Testis (tissue), 3 donors: ENCODE data around the gene CORO2B. TPM values are rescaled to one million over a fixed set of nuclear protein-coding genes. Genes with fewer than 3 reads are reported as not detected.
"Not testable (repeated sequence)": the region's sequence is repeated elsewhere in the genome, so short reads cannot be mapped to it uniquely, and the experiment has no call there.

Experiments used
- DNase-seq: peaks from one replicate; pipeline ENCODE4 v3.0.0-alpha.2; 2019
- H3K27ac ChIP-seq, 2 donors: fragments of 200-600 bp; sonication (generic); one replicate each; pipeline ENCODE4 v1.5.1; 2019
- H3K27me3 ChIP-seq: fragments of 200-600 bp; sonication (generic); one replicate; pipeline ENCODE4 v1.5.1; 2019
- H3K36me3 ChIP-seq: fragments of 200-600 bp; sonication (generic); one replicate; pipeline ENCODE4 v1.5.1; 2017; ENCODE audit warnings: low read depth; ENCODE audit errors: missing control alignments
- H3K4me1 ChIP-seq: fragments of 200-600 bp; sonication (generic); one replicate; pipeline ENCODE4 v1.5.1; 2019
- H3K4me3 ChIP-seq, 2 donors: fragments of 200-600 bp; sonication (generic); one replicate each; pipeline ENCODE4 v1.5.1; 2017 to 2019
- H3K9me3 ChIP-seq: fragments of 200-600 bp; sonication (generic); one replicate; pipeline ENCODE4 v1.5.1; 2017
- POLR2A ChIP-seq: fragments of 450-650 bp; IDR thresholded peaks from one replicate; pipeline ENCODE4 v1.6.1; 2017; ENCODE audit warnings: antibody characterized with exemption, mild to moderate bottlenecking, moderate library complexity
- WGBS, 2 donors: methylation state at CpG; one replicate each; pipeline ENCODE4 v1.1.5; 2018; 5-methylcytosine and 5-hydroxymethylcytosine counted together
- intact Hi-C: fragments of 100-400 bp; cut with DNase I; formaldehyde crosslinking; loops from one replicate; pipeline ENCODE4 v1.15.1; 2023; ENCODE audit warnings: low total_unique reads
- polyA plus RNA-seq: library from polyadenylated mRNA; stranded (reverse); fragments of 350-450 nt; fragmentation: Illumina TruSeq; extraction: RNeasy Lipid Tissue Mini Kit (QIAGEN cat#74804); gene quantifications from one replicate; pipeline ENCODE4 v1.2.3, GENCODE V29; 2014; ENCODE audit warnings: low read depth, low replicate concordance; ENCODE audit not compliant: insufficient read depth
- total RNA-seq, 2 donors: library from RNA; depleted of rRNA; stranded (reverse); fragments of >200 nt; gene quantifications; one replicate each; pipeline ENCODE4 v1.2.3, GENCODE V29; 2016
- TF ChIP-seq, protein P1 (sequence below), 3 experiments: fragments of 450-650 bp in 2 of 3; fragments of 200-600 bp in 1 of 3; sonication (generic) in 1 of 3; IDR thresholded peaks; one replicate each; pipeline ENCODE4 v1.5.1; 2016 to 2019; ENCODE audit warnings: antibody characterized with exemption in 3 of 3, mild to moderate bottlenecking in 2 of 3, moderate library complexity in 1 of 3

Gene CORO2B
- total and polyA plus RNA-seq, 3 donors from 2014 or later, result 1.4 to 4.3 (median 2.2) TPM

DNA sequence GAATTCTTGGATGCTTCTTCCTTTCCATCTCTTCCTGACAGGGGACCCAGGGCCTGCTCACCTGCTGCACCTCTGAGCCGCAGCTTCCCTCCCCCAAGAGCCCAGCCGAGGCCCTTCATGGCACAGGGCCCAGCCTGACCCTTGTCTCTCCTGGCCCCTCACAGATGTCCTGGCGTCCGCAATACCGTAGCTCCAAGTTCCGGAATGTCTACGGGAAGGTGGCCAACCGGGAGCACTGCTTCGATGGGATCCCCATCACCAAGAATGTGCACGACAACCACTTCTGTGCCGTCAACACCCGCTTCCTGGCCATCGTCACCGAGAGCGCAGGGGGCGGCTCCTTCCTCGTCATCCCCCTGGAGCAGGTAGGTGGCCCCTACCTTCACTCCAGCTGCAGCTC, 66.2 kb downstream of the CORO2B start:
- Histone ChIP-seq H3K36me3 (no peaks in the 10 kb centered on the region), H3K27ac (no peak overlapping the region), H3K27me3 (no peaks in the 10 kb centered on the region), H3K4me1 (peaks cover 12% of the 10 kb centered on the region), H3K4me3 (no peak overlapping the region), H3K9me3 (no peaks in the 10 kb centered on the region)
- TF ChIP-seq POLR2A, result no peak
- TF ChIP-seq, protein P1, sequence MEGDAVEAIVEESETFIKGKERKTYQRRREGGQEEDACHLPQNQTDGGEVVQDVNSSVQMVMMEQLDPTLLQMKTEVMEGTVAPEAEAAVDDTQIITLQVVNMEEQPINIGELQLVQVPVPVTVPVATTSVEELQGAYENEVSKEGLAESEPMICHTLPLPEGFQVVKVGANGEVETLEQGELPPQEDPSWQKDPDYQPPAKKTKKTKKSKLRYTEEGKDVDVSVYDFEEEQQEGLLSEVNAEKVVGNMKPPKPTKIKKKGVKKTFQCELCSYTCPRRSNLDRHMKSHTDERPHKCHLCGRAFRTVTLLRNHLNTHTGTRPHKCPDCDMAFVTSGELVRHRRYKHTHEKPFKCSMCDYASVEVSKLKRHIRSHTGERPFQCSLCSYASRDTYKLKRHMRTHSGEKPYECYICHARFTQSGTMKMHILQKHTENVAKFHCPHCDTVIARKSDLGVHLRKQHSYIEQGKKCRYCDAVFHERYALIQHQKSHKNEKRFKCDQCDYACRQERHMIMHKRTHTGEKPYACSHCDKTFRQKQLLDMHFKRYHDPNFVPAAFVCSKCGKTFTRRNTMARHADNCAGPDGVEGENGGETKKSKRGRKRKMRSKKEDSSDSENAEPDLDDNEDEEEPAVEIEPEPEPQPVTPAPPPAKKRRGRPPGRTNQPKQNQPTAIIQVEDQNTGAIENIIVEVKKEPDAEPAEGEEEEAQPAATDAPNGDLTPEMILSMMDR (IDR thresholded peaks at IDR 0.05), result no peak
- intact Hi-C loops, result no loop called here
- no peak for DNase-seq
- 91 to 93% methylated on average over 16 to 17 of the region's 17 CpGs for WGBS, 2 donors

DNA sequence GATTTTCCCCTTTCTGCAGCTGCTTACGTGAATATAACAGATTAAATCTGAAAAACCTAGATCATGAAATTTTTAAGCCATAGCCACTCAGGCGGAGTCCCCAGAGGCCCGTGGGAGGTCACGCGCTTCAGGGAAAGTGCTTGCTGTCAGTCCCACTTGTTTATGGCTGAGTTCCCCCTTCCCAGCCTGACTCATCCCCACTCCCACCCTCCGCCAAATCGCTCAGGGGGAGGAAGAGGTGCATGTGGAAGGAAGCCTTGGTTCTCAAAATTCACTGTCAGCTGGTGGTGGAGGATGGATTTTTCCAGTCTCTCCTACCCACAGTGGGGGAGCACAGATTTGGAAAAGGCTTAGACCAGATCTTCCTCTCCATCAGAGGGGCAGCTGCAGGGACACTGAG, 67.4 kb downstream of the CORO2B start:
- H3K27me3 ChIP-seq, result no peaks in the 10 kb centered on the region
- H3K36me3 ChIP-seq, result no peaks in the 10 kb centered on the region
- intact Hi-C loops, result no loop called here
- WGBS, 2 donors, result 76 to 86% methylated on average over 7 of the region's 7 CpGs
- no peak overlapping the region for H3K4me3 ChIP-seq
- H3K4me1 ChIP-seq, result peaks cover 2% of the 10 kb centered on the region
- no peak for DNase-seq
- no peaks in the 10 kb centered on the region for H3K9me3 ChIP-seq
- no peak for TF ChIP-seq POLR2A
- TF ChIP-seq, protein P1 (IDR thresholded peaks at IDR 0.05), result no peak
- no peak overlapping the region for H3K27ac ChIP-seq

DNA sequence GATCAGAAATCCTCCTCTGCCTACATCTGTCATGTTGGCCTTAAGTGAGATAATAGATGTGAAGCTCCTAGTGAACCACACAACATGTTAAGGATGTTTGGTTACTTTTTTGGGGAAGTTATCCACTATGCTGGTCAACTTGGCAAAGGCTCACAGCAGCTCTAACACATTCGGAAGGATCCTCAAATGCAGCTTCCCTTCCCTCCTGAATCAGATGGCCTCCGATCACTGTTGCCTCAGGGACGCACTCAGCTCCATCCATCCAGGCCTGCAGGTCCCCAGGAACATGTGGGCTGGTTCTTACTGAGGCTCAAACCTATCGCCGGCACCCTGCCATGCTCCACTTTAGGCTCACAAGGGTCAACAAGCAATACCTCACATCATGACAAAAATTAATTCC, 67.9 kb downstream of the CORO2B start:
- Histone ChIP-seq H3K4me3 (no peak overlapping the region), H3K36me3 (no peaks in the 10 kb centered on the region), H3K4me1 (peaks cover 5% of the 10 kb centered on the region), H3K27ac (no peak overlapping the region), H3K9me3 (no peaks in the 10 kb centered on the region), H3K27me3 (no peaks in the 10 kb centered on the region)
- intact Hi-C loops, result no loop called here
- DNase-seq, result no peak
- no peak for TF ChIP-seq POLR2A
- TF ChIP-seq, protein P1 (IDR thresholded peaks at IDR 0.05), result no peak
- 88 to 96% methylated on average over 5 of the region's 5 CpGs for WGBS, 2 donors

DNA sequence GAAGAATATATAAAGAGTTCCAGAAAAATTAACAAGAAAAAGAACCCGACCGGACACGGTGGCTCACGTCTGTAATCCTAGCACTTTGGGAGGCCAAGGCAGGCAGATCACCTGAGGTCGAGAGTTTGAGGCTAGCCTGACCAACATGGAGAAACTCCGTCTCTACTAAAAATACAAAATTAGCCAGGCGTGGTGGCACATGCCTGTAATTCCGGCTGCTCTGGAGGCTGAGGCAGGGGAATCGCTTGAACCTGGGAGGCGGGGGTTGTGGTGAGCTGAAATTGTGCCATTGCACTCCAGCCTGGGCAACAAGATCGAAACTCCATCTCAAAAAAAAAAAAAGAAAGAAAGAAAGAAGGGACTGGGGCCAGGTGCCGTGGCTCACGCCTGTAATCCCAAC, 68.6 kb downstream of the CORO2B start:
- DNase-seq, H3K27me3 ChIP-seq, H3K9me3 ChIP-seq, H3K36me3 ChIP-seq, intact Hi-C loops, H3K27ac ChIP-seq, H3K4me3 ChIP-seq: not testable (repeated sequence)
- 92 to 99% methylated on average over 13 of the region's 13 CpGs for WGBS, 2 donors
- peaks cover 11% of the 10 kb centered on the region for H3K4me1 ChIP-seq

DNA sequence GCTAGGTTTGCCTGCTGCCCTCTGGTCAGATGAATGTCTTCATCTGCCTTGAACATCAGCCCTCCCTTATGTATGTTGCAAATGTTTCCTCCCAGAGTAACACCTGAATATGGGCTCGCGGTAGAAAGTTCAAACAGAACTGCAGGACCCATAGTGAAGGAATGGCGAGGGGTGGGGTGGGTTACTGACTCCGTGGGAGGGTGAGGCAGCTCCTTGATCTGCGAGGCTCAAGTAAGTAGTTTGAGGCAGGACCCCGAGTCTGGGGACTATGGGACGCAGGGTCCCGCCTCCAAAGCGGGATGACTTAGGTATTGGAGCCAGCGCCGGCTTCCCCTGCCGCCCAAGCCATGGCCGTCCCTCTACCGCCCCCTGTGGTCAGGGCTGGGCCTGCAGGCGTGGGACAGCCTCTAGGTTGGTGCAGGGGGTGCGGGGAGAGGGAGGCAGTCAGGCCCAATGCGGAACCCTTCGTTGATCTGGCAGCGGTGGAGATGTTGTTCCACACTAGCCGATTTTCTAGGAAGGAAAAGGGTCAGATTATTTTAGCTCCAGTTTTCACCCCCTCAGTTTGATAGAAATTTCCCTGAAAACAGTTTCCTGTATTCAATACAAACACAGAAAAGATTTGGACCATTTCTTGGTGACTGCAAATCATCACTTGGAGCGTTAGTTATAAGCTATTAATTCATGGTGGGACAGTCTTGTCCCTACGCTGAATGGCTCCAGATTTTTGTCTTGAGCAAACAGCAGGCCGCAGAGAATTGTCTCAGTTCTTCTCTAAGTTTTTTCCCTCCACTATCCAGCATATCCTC, 72.3 kb downstream of the CORO2B start:
- H3K4me1 ChIP-seq, result peaks cover 17% of the 10 kb centered on the region
- H3K4me3 ChIP-seq, result peak overlapping the region in 1 of 2 donors; percentile 27
- TF ChIP-seq, protein P1 (IDR thresholded peaks at IDR 0.05), result peak; percentile 28 to 65 (median 57)
- no peak for TF ChIP-seq POLR2A
- peak; percentile 78 for DNase-seq
- peak overlapping the region in 1 of 2 donors; percentile 1 for H3K27ac ChIP-seq
- H3K27me3 ChIP-seq, result no peaks in the 10 kb centered on the region
- no peaks in the 10 kb centered on the region for H3K36me3 ChIP-seq
- intact Hi-C loops, result no loop called here
- 52 to 57% methylated on average over 14 to 23 of the region's 23 CpGs for WGBS, 2 donors
- no peaks in the 10 kb centered on the region for H3K9me3 ChIP-seq
